K562 (cell line): ENCODE data around the gene SEMA3C. TPM values are rescaled to one million over a fixed set of nuclear protein-coding genes. Genes with fewer than 3 reads are reported as not detected.

Experiments used
- ATAC-seq: fragments of 200-7000 bp; cut with Tn5 transposase; 3 replicates; pipeline ENCODE4 v1.9.1; 2020; ENCODE audit warnings: moderate library complexity
- BruUV-seq: library from RNA; stranded (reverse); fragments of 400-500 nt; replicated peaks from 2 replicates; lab custom pipeline; 2021; lab: Mats Ljungman, UMichigan
- CTCF ChIA-PET: fragments of 300-600 bp; formaldehyde crosslinking; extraction: SDS; loops from one replicate; lab custom pipeline; 2021; ENCODE audit warnings: low intra/inter-chr PET ratio; lab: Yijun Ruan, JAX
- POLR2A ChIA-PET: fragments of 300-600, 350-650 bp; sonication (Branson Sonifier 250); formaldehyde crosslinking; extraction: SDS; loops from one replicate; lab custom pipeline; 2021; ENCODE audit warnings: antibody characterized with exemption, inconsistent platforms; lab: Yijun Ruan, JAX
- DNase-seq, 4 experiments: peaks; one replicate each; pipeline versions ENCODE4 v3.0.0 to v3.0.0-alpha.2; 2011 to 2018; ENCODE audit warnings: low spot score in 3 of 4, mixed read lengths in 3 of 4; ENCODE audit errors: extremely low read depth in 1 of 4
- FAIRE-seq: peaks from 2 replicates; lab custom pipeline; 2011; peaks lifted over from hg19 to GRCh38; lab: Jason Lieb, UNC
- H2AFZ ChIP-seq: 2 replicates; pipeline ENCODE4 v1.6.0; 2011; ENCODE audit warnings: low read depth, low read length, control low read depth, inconsistent platforms
- H3K27ac ChIP-seq: fragments of 200-600 bp; 3 replicates; pipeline ENCODE4 v1.8.0; 2011; ENCODE audit warnings: low read depth, mild to moderate bottlenecking, control low read depth, inconsistent platforms, low read length, moderate library complexity, mixed read lengths; ENCODE audit errors: extremely low read depth
- H3K27me3 ChIP-seq, 2 experiments: fragments of 300-600 bp in 1 of 2; 2 replicates in 1 of 2; 3 replicates in 1 of 2; pipeline versions ENCODE4 v1.6.0 to v1.8.0; 2011; ENCODE audit warnings: inconsistent platforms in 2 of 2, low read length in 2 of 2, mild to moderate bottlenecking in 1 of 2, mixed read lengths in 1 of 2, moderate library complexity in 1 of 2; ENCODE audit not compliant: control insufficient read depth in 2 of 2, insufficient read depth in 2 of 2
- H3K36me3 ChIP-seq: fragments of 300-600 bp; 3 replicates; pipeline ENCODE4 v1.8.0; 2011; ENCODE audit warnings: mild to moderate bottlenecking, low read length, inconsistent platforms; ENCODE audit not compliant: control insufficient read depth, insufficient read depth
- H3K4me1 ChIP-seq, 2 experiments: fragments of 200-600 bp in 1 of 2; replicated peaks in 1 of 2; 2 replicates in 1 of 2; 3 replicates in 1 of 2; pipeline versions ENCODE4 v1.5.1 to v1.8.0; 2011; ENCODE audit warnings: inconsistent platforms in 2 of 2, low read length in 2 of 2, mild to moderate bottlenecking in 1 of 2, mixed read lengths in 1 of 2, moderate library complexity in 1 of 2; ENCODE audit not compliant: control insufficient read depth in 2 of 2, insufficient read depth in 2 of 2
- H3K4me2 ChIP-seq: 2 replicates; pipeline ENCODE4 v1.6.1; 2011; ENCODE audit warnings: low read length, control low read depth, inconsistent platforms, mixed read lengths; ENCODE audit not compliant: insufficient read depth
- H3K4me3 ChIP-seq: fragments of 200-600 bp; sonication (generic), shearing (Covaris generic); 2 replicates; pipeline ENCODE4 v1.5.1; 2016; ENCODE audit warnings: control low read depth, inconsistent platforms
- H3K79me2 ChIP-seq: fragments of 200-600 bp; 3 replicates; pipeline ENCODE4 v1.8.0; 2011; ENCODE audit warnings: low read length, inconsistent platforms; ENCODE audit not compliant: control insufficient read depth, insufficient read depth
- H3K9ac ChIP-seq, 2 experiments: 2 replicates each; pipeline versions ENCODE4 v1.6.0 to v1.6.1; 2011; ENCODE audit warnings: low read depth in 2 of 2, low read length in 2 of 2, control low read depth in 1 of 2, inconsistent platforms in 1 of 2, mild to moderate bottlenecking in 1 of 2, mixed read lengths in 1 of 2; ENCODE audit not compliant: insufficient read depth in 1 of 2
- H3K9me1 ChIP-seq: one replicate; pipeline ENCODE4 v1.6.0; 2011; ENCODE audit warnings: inconsistent platforms, mild to moderate bottlenecking, low read length, moderate library complexity; ENCODE audit not compliant: control insufficient read depth, insufficient read depth
- H3K9me3 ChIP-seq: replicated peaks from 2 replicates; pipeline ENCODE4 v1.5.1; 2011; ENCODE audit warnings: low read depth, low read length, inconsistent platforms; ENCODE audit not compliant: control insufficient read depth, insufficient read depth
- H4K20me1 ChIP-seq: replicated peaks from 2 replicates; pipeline ENCODE4 v1.6.1; 2011; ENCODE audit warnings: low read length, inconsistent platforms, mixed read lengths; ENCODE audit not compliant: control insufficient read depth, insufficient read depth
- CEBPG ChIP-seq, 3 experiments: fragments of 200-800 bp in 1 of 3; sonication (Bioruptor generic) in 1 of 3; sonication (generic) in 1 of 3; formaldehyde crosslinking in 1 of 3; IDR thresholded peaks in 2 of 3; conservative IDR thresholded peaks in 1 of 3; 2 replicates each; pipeline versions ENCODE4 v1.6.1 to v1.8.0; 2016 to 2022; ENCODE audit warnings: missing compliant biosample characterization in 2 of 3, missing genetic modification characterization in 2 of 3, mild to moderate bottlenecking in 1 of 3, missing genetic modification reagents in 1 of 3
- ESRRA ChIP-seq: fragments of 450-650 bp; IDR thresholded peaks from 2 replicates; pipeline ENCODE4 v1.6.1; 2014; ENCODE audit warnings: low read depth, mild to moderate bottlenecking, moderate library complexity, borderline replicate concordance
- FIP1L1 ChIP-seq: fragments of 200-400 bp; formaldehyde crosslinking; IDR thresholded peaks from 2 replicates; pipeline ENCODE4 v1.6.1; 2018; ENCODE audit warnings: mild to moderate bottlenecking, low read depth, low read length; ENCODE audit not compliant: poor library complexity, severe bottlenecking
- TFE3 ChIP-seq: fragments of 450-650 bp; formaldehyde crosslinking; IDR thresholded peaks from 2 replicates; pipeline ENCODE4 v1.4.0; 2020; ENCODE audit warnings: mild to moderate bottlenecking, mixed read lengths
- ZNF311 ChIP-seq: fragments of 250-450 bp; sonication (Bioruptor Pico); IDR thresholded peaks from 2 replicates; pipeline ENCODE4 v1.4.0; 2020; ENCODE audit warnings: mild to moderate bottlenecking, moderate library complexity
- WGBS: fragments of 100-300 bp; shearing (Covaris generic); methylation state at CpG from one replicate; pipeline ENCODE4 v1.1.6; 2016; ENCODE audit warnings: low coverage, mixed read lengths; ENCODE audit not compliant: insufficient coverage; ENCODE audit errors: missing lambda C conversion rate; 5-methylcytosine and 5-hydroxymethylcytosine counted together
- in situ Hi-C: fragments of 300-500 bp; cut with MboI; formaldehyde crosslinking; loops from 4 replicates; pipeline ENCODE4 v1.15.0; 2018; ENCODE audit warnings: inconsistent platforms, mixed read lengths
- intact Hi-C: fragments of 100-400 bp; cut with micrococcal nuclease; formaldehyde crosslinking; loops from 2 replicates; pipeline ENCODE4 v1.14.2; 2022
- polyA plus RNA-seq, 8 experiments: library from polyadenylated mRNA; depleted of rRNA in 4 of 8; stranded (reverse) in 5 of 8; unstranded in 3 of 8; fragments of >200 nt; fragmentation: Nextera tagmentation in 2 of 8; fragmentation: Illumina TruSeq in 1 of 8; extraction: Ambion mirVana in 2 of 8; extraction: Trizol in 1 of 8; gene quantifications; 2 replicates each; pipeline versions ENCODE4 v1.2.1 to v1.2.3, GENCODE V29; 2011 to 2014; ENCODE audit warnings: inconsistent platforms in 1 of 8, missing spikeins in 1 of 8
- total RNA-seq, 7 experiments: library from RNA; depleted of rRNA in 6 of 7; stranded (reverse); fragments of >200 nt in 6 of 7; fragmentation: Illumina TruSeq in 2 of 7; extraction: Trizol in 2 of 7; gene quantifications; 2 replicates each; pipeline versions ENCODE4 v1.2.1 to v1.2.3, GENCODE V29; 2011 to 2021; ENCODE audit warnings: low replicate concordance in 1 of 7

SEMA3C gene
- total and polyA plus RNA-seq, 9 of the 15 experiments (the other 6 are each of a cell fraction or from before 2014, with no cell fraction given) = 0.04 to 0.36 (median 0.12) TPM; not detected in 3

GRCh38 chr7:80726666-80727065 lies 192.2 kb downstream of the SEMA3C start:
- Histone ChIP-seq H4K20me1 (no peaks in the 10 kb centered on the region), H3K9me1 (no peaks in the 10 kb centered on the region), H3K27ac (no peak overlapping the region), H3K79me2 (no peaks in the 10 kb centered on the region), H3K27me3 (no peaks in the 10 kb centered on the region), H3K36me3 (no peaks in the 10 kb centered on the region), H2AFZ (no peak overlapping the region), H3K9ac (no peak overlapping the region), H3K4me1 (no peaks in the 10 kb centered on the region), H3K4me3 (no peak overlapping the region), H3K4me2 (no peak overlapping the region), H3K9me3 (no peaks in the 10 kb centered on the region)
- ChIA-PET POLR2A (no interaction called here), CTCF (no interaction called here)
- 1% methylated on average over 3 of the region's 3 CpGs for WGBS
- intact Hi-C loops (no loop called here), in situ Hi-C loops (no loop called here)
- DNase-seq (no peak), FAIRE-seq (no peak), ATAC-seq (no peak)
- BruUV-seq = no TSS peak
- no peak for TF ChIP-seq TFE3 (CRISPR knock-in tag)
- TF ChIP-seq ZNF311 (CRISPR knock-in tag) = no peak
- TF ChIP-seq ESRRA = no peak

DNA sequence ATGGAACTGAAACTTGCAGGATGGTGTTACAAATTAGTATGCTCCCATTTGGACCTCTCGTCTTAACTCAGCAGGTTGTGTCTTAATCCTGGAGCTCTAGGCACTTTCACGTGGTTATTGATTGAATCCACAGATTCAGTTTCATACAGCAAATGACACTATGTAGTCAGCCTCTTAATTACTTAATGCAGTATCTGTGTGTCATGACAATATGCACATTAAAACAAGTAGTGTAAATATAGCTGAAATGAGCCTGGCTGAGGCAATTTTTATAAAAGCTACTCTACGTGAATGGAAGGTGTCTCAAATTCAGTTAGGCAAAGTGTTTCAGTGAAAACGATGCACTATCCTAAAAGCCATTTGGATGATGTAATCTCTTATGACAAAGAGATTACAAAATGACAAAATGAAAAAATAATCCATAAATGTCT lies 193.7 kb downstream of the SEMA3C start:
- no peaks in the 10 kb centered on the region for H4K20me1 ChIP-seq
- in situ Hi-C loops = no loop called here
- H3K9me3 ChIP-seq = no peaks in the 10 kb centered on the region
- no peak overlapping the region for H2AFZ ChIP-seq
- no peaks in the 10 kb centered on the region for H3K36me3 ChIP-seq
- no peak overlapping the region for H3K4me3 ChIP-seq
- ChIA-PET POLR2A (no interaction called here), CTCF (no interaction called here)
- H3K27me3 ChIP-seq = no peaks in the 10 kb centered on the region
- no peaks in the 10 kb centered on the region for H3K9me1 ChIP-seq
- H3K4me1 ChIP-seq = no peaks in the 10 kb centered on the region
- intact Hi-C loops = no loop called here
- no peaks in the 10 kb centered on the region for H3K79me2 ChIP-seq
- H3K4me2 ChIP-seq = no peak overlapping the region
- no peak overlapping the region for H3K9ac ChIP-seq
- TF ChIP-seq FIP1L1 = no peak
- TF ChIP-seq CEBPG (CRISPR knock-in tag; IDR thresholded peaks at IDR 0.05) = no peak
- 0 out of 4 replicates have a peak, but pooled peaks of 1 of the 2 experiments have one; percentile 12 for TF ChIP-seq CEBPG (tag; conservative IDR thresholded peaks at IDR 0.05 in 1 of 2, IDR thresholded peaks at IDR 0.05 in 1 of 2)
- TF ChIP-seq, all 486 proteins: peak for 1
- WGBS = 0% methylated on average over 4 of the region's 4 CpGs
- ATAC-seq (no peak), DNase-seq (no peak), FAIRE-seq (no peak)
- H3K27ac ChIP-seq = no peak overlapping the region
- BruUV-seq = no TSS peak
